ENCODE measurements around the gene CHCHD3.
A peak's percentile ranks its signal among the peaks of the same experiment; 100 is the strongest.

The CHCHD3 gene

DNA sequence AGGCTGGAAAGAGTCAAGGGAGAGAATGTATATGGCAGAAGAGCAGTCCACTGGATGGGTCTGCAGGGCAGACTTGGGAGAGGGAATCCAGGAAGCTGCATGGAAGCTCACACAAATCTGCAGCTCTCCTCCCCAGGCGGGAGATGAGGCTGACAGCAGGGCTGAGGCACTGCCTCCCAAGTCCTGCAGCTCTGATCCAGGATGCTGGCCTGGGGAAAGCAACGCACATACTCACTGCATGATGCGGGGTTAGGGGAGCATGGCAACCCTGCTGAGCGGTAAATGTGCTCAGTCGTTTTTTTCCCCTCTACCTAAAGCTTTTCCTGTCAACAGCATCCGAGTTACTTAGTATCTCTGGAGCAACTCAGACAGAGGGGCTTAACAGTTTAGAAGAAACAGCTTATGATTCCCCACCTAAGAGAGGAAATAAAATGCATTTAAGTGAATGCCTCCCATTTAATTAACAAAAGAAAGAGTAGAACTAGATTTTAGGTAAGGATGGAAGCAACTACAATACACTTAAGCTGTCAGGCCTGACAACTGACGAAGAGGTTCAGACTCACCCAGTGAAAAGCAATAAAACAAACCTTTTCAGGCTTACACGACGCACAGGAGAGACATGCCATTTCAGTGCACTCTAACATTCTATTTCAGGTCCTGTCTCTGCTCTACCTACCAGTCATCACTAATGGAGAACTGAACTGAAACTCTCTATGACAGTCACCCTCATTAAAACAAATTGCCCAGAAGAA, 37.0 kb downstream of the CHCHD3 start:
- no peak for DNase-seq (ENCODE audit: low spot score)

DNA sequence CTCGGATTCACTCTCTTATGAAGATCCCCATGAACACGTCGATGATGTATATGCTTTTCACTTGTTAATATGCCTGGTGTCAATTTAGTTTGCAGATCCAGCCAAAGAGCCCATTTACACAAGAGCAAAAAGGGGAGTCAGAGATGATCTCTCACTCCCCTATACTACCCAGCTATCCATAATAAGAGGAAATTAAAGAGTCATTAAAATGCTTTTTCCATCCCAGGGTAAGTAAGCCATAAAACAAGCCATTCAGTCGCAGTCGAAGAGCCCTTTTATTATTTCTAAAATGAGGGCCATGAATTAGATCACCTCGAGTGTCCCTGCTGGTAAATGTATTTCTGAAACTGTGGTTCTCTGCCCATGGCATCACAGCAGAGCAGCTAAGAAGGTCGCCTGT, 41.2 kb downstream of the CHCHD3 start:
- no peak for DNase-seq (ENCODE audit: low spot score)

DNA sequence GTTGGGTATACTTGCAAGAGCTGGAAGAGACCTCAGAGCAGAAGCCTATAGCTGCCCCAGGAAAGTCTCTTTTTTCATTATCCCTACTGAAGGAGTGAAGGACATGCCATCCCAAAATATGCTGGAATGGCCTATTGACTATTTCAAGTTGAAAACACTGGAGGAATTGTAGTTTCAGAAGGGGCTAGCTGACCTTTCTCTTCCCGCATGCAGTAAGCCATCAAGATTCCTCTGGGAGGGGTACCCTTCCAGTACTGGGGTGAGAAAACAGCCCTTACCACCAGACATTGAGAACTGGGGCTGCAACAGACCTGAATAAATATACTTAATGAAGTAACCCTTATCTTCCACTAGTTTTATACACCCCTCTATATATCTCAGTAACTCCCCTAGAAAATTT, 41.7 kb downstream of the CHCHD3 start:
- no peak for DNase-seq (ENCODE audit: low spot score)

DNA sequence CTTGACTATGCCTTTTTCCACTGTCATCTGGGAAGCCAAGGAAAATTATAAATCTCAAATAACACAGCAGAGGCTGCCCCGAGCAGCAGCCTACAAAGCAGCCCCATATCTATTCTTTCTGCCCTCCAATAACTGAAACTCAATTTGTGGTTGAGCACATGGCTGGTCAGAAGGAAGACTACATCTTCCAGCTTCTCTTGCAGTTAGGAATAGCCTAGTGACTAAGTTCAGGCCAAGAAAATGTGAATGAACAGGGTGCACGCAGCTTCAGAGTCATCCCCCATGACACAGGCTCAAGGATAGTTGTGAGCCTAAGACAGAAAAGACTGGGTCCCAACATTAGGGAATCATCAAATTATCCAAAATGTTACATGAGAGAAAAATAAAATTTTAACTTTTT, 42.3 kb downstream of the CHCHD3 start:
- DNase-seq (ENCODE audit: low spot score), result no peak

GRCh38 chr7:133036289-133036688, 45.6 kb downstream of the CHCHD3 start:
- no peak for DNase-seq (ENCODE audit: low spot score)

- peak; percentile 71 for DNase-seq (ENCODE audit: low spot score)
Measured at GRCh38 chr7:133035240-133035639, 46.6 kb downstream of the CHCHD3 start.

DNA sequence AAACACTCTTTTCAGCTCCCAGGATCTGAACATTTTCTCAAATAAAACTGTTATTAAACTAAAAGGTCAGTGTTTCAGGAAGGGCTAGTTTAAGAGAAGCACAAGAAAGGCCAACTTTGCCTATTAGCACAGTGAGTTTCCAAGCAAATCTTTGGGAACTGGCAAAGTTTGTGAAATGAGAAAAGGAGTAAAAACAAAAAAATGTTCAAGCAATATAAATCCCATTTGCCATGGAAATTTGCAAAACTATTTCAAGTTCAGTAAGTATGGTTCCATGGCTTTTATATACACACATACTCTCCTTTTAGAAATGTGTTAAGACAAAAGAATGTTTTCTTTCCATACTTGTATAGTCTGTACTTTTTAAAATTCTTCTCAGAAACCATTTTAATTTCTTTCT, 51.5 kb downstream of the CHCHD3 start:
- no peak for DNase-seq (ENCODE audit: low spot score)

- no peak for DNase-seq (ENCODE audit: low spot score)
Measured at GRCh38 chr7:133029463-133029862, 52.4 kb downstream of the CHCHD3 start.

DNA sequence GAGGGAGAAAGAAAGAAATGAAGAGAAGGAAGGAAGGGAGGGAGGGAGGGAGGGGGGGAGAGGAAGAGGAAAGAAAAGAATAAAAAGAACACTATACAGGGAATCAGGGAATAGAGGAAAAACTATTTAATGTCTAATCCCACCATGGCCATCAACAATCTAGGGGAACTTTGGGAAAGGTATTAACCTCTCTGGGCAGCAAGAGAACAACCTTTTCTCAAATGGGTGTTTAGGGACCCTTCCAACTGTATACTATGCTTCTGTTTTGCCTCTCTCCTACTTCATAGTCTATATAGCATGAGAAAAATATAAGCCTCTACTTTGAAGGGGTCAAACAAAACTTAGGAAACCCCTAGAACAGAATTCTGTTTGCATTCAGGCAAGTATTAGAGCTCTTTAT, 54.5 kb downstream of the CHCHD3 start:
- DNase-seq (ENCODE audit: low spot score), result no peak

DNA sequence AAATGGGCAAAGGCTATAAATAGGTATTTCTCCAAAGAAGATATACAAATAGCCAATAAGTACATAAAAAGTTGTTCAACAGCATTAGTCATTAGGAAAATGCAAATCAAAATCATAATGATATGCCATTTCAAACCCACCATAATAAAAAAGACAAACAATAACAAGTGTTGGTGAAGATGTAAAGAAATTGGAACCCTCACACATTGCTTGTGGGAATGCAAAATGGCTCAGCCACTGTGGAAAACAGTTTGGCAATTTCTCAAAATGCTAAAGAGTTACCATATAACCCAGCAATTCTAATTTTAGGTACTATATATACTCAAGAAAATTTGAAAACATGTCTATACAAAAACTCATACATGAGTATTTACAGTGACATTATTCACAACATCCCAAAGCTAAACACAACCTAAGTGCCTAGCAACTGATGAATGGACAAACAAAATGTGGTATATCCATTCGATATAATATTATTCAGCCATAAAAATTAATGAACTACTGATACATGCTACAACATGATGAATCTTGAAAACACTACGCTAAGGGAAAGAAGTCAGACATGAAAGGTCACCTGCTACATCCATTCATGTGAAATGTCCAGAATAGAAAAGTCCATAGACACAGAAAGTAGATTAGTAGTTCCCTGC, 55.6 kb downstream of the CHCHD3 start:
- no peak for DNase-seq (ENCODE audit: low spot score)

GRCh38 chr7:133025056-133025455, 56.8 kb downstream of the CHCHD3 start:
- no peak for DNase-seq (ENCODE audit: low spot score)

GRCh38 chr7:133024596-133024995, 57.3 kb downstream of the CHCHD3 start:
- no peak for DNase-seq (ENCODE audit: low spot score)

GRCh38 chr7:133023370-133024071, 58.4 kb downstream of the CHCHD3 start:
- DNase-seq (ENCODE audit: low spot score), result no peak

- no peak for DNase-seq (ENCODE audit: low spot score)
Measured at GRCh38 chr7:133022661-133023060, 59.2 kb downstream of the CHCHD3 start.

DNA sequence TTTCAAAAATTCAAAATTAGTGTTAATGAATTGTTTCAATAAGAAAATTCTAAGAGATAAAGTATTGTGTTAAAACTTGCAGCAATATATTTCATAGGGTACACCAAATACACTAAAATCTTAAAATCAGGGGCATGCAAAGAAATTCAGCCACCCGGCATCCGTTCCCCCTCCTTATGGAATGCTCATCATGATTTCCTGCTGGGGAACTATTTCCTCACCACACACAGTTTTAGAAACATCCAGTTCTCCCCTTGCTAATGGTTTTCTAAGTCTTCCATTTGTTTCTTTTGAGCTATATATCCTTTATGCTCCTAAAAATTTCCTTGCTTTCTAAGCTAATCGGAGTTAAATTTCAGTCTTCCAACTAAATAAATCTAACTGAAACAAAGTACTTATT, 60.7 kb downstream of the CHCHD3 start:
- no peak for DNase-seq (ENCODE audit: low spot score)

DNA sequence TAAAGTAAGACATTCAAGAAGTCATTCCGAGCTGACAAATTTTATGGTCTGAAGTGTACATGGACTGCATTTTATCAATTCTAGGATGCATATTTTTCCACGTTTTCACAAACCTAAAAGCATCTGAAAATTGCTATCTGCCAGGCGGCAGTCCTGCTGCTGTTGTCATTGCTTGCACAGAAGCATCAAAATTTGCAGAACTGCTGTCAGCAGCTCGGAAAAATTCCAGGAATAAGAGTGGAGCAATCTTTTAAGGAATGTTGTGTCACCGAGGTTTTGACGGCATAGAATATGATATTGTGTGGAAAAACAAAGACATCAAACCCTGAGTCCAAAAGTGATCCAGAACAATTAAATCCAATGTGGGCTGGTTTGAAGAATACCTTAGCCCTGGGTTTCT, 61.4 kb downstream of the CHCHD3 start:
- no peak for DNase-seq (ENCODE audit: low spot score)

DNA sequence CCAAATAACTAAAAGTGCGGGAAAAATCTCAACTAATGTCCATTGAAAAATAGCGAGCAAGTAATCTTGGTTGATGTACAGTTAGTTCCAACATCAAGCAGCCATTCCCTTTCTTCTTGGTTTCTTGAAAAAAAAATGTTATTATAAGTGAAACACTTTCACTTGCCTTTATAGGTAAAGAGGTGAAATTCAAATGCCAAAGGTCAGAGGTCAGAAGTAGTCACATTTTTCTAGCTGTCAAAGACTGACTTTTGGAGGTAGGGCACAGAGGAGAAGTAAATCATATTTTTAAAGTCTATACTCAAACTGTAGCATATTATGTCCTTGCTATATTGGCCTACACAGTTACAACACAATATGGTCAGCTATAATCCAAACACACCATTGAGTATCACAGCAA, 62.3 kb downstream of the CHCHD3 start:
- no peak for DNase-seq (ENCODE audit: low spot score)

- no peak for DNase-seq (ENCODE audit: low spot score)
Measured at GRCh38 chr7:133016604-133017003, 65.3 kb downstream of the CHCHD3 start.

DNA sequence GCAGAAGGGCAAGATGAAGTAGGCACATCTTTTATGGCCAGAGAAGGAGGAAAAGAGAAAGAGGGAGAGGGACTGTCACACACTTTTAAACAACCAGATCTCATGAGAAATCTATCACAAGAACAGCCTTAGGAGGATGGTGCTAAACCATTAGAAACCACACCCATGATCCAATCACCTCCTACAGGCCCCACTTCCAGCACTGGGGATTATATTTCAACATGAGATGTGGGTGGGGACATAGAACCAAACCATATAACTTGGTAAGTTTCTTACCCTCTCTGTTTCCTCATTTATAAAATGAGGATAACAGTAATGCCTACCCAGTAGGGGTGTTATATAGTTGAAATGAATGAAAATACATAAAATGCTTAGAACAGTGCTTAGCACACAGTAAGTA, 66.0 kb downstream of the CHCHD3 start:
- DNase-seq (ENCODE audit: low spot score), result no peak

- DNase-seq (ENCODE audit: low spot score), result no peak
Measured at GRCh38 chr7:133011746-133012145, 70.1 kb downstream of the CHCHD3 start.

DNA sequence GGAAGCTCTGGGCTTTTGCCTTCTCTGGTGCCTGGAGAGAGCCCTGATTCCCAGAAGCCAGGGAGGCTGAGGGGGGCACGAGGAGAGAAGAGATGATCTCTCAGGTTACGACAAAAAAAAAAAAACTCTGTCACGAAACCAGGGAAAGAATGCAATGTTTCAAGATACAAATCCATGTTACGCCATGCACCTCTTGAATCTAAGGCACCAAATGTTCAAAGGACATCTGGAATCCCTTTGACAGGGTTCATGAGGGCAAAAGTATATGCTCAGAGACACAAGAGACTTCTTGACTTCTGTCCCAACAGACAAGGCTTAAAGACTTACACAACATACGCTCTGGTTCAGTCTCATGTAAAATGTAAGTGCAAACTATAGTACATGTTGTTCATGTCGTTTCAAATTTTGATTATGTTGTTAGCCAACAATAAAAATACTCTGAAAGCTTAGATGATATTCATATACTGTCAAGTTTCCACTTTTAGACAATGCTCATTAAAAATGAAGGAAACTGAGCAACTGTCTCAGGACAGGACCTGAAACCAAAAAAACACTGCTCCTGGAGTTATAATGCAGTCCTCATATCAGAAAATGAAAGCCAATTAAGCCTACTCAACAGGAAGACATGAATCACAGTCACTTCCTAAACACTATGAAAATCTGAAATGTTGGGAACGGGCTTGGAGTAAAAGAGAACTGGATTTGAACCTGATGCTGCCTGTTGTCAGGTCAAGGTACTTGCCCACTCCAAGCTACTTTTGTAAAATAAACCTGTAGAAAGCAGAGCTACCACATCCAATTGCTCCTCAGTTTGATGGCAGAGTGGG, 72.3 kb downstream of the CHCHD3 start:
- DNase-seq (ENCODE audit: low spot score), result no peak

GRCh38 chr7:133007961-133008360, 73.9 kb downstream of the CHCHD3 start:
- no peak for DNase-seq (ENCODE audit: low spot score)

Measured in NAMALWA (cell line).